ENCODE results near the gene COL6A1.
"Not testable (repeated sequence)": the region's sequence is repeated elsewhere in the genome, so short reads cannot be mapped to it uniquely, and the experiment has no call there.

Gene COL6A1

DNA sequence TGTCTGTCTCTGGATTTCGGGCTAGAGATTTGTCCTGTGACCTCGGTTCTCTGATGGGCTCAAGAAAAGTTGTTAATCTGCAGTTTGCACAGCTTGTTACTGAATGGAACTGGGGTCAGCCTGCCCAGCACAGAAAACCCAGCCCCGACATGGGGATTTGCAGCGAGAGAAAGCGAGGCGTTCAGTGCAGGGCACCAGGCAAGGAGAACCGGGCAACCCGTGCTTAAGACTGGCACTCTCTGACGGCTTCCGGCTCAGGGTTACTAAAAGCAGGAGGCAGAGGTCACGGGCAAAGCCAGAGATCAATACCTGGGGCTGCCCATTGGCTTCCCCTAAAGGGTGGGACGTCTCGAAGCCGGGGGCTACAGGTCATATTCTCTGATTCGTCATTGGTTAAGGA lies 29.9 kb upstream of the COL6A1 start:
- H3K4me3 ChIP-seq (ENCODE audit: low read depth, low read length): no peak overlapping the region
- TF ChIP-seq, protein P1, sequence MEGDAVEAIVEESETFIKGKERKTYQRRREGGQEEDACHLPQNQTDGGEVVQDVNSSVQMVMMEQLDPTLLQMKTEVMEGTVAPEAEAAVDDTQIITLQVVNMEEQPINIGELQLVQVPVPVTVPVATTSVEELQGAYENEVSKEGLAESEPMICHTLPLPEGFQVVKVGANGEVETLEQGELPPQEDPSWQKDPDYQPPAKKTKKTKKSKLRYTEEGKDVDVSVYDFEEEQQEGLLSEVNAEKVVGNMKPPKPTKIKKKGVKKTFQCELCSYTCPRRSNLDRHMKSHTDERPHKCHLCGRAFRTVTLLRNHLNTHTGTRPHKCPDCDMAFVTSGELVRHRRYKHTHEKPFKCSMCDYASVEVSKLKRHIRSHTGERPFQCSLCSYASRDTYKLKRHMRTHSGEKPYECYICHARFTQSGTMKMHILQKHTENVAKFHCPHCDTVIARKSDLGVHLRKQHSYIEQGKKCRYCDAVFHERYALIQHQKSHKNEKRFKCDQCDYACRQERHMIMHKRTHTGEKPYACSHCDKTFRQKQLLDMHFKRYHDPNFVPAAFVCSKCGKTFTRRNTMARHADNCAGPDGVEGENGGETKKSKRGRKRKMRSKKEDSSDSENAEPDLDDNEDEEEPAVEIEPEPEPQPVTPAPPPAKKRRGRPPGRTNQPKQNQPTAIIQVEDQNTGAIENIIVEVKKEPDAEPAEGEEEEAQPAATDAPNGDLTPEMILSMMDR (IDR thresholded peaks at IDR 0.05; ENCODE audit: low read depth, low read length, missing control alignments): no peak
- DNase-seq (ENCODE audit: low read depth): no peak

DNA sequence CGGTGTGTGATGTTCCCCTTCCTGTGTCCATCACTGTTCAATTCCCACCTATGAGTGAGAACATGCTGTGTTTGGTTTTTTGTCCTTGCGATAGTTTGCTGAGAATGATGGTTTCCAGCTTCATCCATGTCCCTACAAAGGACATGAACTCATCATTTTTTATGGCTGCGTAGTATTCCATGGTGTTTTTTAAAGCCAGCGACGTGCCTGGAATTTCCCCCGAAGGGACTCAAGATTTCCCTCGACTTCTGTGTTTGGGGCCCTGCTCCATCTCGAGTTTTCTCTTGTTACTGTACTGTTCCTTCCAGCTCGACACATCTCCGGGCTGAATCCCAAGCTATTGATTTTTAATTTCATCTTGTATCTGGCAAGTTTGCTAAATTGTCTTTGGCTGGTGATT lies 29.0 kb upstream of the COL6A1 start:
- not testable (repeated sequence) for H3K4me3 ChIP-seq (ENCODE audit: low read depth, low read length); DNase-seq (ENCODE audit: low read depth)

DNA sequence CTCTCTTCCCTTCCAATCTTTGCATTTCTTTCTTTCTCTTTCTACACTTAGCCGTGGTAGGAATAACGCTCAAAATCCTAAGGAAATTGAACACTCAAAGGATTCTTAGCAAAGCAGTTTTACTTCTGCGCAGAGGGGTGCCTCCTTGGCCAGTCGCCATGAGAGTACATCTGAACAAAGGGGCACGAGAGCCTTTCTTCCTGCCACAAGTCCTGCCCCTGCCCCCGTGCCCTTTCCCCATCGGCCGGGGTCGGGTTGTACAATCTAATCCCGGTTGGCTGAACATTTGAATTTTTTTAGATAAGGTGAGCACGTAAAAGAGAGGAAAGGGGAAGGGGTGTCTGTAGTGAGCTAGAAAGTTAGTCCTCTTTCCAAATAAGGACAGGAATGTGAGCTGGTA lies 28.6 kb upstream of the COL6A1 start:
- TF ChIP-seq, protein P1 (IDR thresholded peaks at IDR 0.05; ENCODE audit: low read depth, low read length, missing control alignments): no peak
- DNase-seq (ENCODE audit: low read depth): no peak
- H3K4me3 ChIP-seq (ENCODE audit: low read depth, low read length): no peak overlapping the region

DNA sequence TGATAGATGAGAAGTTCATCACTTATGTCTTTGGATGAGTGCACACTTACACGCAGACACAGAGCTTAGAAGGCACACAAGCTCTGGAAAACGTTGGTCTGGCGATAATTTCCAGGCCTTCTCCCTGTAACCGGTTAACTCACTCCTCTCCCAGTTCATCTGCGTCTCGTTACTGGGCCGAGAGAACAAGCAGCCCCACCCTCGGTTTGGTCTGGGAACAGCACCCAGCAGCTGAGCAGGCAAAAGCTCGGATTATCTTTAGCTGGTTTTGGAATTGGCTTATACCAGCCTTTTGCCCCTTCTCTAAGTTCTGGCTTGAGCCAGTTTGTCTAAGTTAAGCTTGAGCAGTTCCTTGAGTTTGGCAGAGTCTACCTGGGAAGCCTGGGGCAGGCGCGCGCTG lies 27.3 kb upstream of the COL6A1 start:
- TF ChIP-seq, protein P1 (IDR thresholded peaks at IDR 0.05; ENCODE audit: low read depth, low read length, missing control alignments): no peak
- H3K4me3 ChIP-seq (ENCODE audit: low read depth, low read length): no peak overlapping the region
- DNase-seq (ENCODE audit: low read depth): no peak

DNA sequence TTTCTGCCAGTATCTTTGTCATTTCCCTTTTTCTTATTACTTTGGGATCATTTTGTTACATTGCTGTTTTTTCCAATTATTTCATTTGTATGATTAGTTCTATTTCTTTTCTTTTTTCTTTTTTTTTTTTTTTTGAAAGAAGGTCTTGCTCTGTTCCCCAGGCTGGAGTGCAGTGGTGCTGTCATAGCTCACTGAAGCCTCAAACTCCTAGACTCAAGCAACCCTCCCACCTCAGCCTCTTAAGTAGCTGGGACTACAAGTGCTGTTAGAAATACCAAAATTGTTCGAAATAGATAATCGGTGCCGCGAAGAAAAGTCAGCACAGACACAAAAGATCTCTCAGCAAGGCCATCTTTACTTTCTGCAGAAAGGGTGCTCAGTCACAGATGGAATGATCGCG lies 26.6 kb upstream of the COL6A1 start:
- TF ChIP-seq, protein P1 (IDR thresholded peaks at IDR 0.05; ENCODE audit: low read depth, low read length, missing control alignments): no peak
- DNase-seq (ENCODE audit: low read depth): no peak
- H3K4me3 ChIP-seq (ENCODE audit: low read depth, low read length): no peak overlapping the region

DNA sequence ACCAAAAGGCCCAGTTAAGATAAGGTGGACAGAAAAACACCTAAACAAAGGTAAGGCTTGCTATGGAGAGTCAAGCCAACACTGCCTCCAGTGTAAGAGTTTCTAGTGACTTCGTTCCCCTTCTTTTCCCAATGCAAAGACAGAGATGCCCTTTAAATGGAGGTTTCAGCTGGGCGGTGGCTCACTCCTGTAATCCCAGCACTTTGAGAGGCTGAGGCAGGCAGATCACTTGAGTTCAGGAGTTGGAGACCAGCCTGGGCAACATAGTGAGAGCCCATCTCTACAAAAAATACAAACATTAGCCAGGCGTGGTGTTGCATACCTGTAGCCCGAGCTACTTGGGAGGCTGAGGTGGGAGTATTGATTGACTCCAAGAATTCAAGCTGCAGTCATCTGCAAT lies 24.0 kb upstream of the COL6A1 start:
- no peak for DNase-seq (ENCODE audit: low read depth)
- TF ChIP-seq, protein P1 (IDR thresholded peaks at IDR 0.05; ENCODE audit: low read depth, low read length, missing control alignments): no peak
- H3K4me3 ChIP-seq (ENCODE audit: low read depth, low read length): no peak overlapping the region

DNA sequence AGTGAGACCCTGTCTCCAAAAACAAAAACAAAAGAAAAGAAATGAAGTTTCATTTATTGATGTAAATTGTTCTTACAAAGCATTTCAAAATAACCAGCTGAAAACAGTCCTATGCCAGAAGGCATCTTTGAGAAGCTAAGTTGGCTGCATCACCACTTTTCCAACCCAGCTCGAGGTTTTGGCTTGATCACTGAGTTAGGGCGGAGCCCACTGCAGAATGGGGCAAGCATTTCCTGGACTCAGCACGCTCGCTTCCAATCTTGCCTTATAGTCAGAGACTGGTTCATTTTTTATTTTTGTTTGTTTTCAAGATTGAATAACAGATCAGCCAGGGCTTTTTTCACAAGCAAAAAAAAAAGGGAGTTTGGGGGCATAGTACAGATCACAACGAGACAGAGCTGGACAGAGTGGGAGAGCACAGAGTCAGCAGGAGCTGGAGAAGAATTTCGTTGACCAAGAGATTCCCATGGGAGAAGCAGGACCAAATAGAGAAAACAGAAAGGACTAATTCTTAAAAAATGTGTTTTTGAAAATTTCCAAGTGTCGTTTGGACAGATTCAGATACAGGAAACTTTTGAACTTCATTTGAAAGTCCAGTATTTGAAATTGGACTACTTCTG lies 23.5 kb upstream of the COL6A1 start:
- TF ChIP-seq, protein P1 (IDR thresholded peaks at IDR 0.05; ENCODE audit: low read depth, low read length, missing control alignments): no peak

More for the DNA sequence above, 23.5 kb upstream of the COL6A1 start:
- H3K4me3 ChIP-seq (ENCODE audit: low read depth, low read length): no peak overlapping the region
- DNase-seq (ENCODE audit: low read depth): no peak
